ENCODE data around the gene OR51B6.
"Not testable (repeated sequence)": the region's sequence is repeated elsewhere in the genome, so short reads cannot be mapped to it uniquely, and the experiment has no call there.

DNA sequence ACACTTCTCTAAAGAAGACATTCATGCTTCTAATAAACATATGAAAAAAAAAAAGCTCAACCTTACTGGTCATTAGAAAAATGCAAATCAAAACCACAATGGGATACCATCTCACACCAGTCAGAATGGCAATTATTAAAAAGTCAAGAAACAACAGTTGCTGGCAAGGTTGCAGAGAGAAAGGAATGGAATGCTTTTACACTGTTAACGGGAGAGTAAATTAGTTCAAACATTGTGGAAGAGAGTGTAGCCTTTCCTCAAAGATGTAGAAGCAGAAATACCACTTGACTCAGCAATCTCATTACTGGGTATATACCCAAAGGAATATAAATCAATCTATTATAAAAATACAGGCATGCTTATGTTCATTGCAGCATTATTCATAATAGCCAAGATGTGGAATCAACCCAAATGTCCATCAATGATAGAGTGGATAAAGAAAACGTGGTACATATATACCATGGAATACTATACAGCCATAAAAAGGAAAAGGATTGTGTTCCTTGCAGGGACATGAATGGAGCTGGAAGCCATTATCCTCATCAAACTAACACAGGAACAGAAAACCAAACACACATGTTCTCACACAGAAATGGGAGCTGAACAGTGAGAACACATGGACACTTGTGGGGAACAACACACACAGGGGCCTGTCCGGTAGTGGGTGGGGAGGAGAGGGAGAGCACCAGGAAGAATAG, 37.8 kb upstream of the OR51B6 start:
- TF ChIP-seq, protein P1, sequence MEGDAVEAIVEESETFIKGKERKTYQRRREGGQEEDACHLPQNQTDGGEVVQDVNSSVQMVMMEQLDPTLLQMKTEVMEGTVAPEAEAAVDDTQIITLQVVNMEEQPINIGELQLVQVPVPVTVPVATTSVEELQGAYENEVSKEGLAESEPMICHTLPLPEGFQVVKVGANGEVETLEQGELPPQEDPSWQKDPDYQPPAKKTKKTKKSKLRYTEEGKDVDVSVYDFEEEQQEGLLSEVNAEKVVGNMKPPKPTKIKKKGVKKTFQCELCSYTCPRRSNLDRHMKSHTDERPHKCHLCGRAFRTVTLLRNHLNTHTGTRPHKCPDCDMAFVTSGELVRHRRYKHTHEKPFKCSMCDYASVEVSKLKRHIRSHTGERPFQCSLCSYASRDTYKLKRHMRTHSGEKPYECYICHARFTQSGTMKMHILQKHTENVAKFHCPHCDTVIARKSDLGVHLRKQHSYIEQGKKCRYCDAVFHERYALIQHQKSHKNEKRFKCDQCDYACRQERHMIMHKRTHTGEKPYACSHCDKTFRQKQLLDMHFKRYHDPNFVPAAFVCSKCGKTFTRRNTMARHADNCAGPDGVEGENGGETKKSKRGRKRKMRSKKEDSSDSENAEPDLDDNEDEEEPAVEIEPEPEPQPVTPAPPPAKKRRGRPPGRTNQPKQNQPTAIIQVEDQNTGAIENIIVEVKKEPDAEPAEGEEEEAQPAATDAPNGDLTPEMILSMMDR (IDR thresholded peaks at IDR 0.05) = not testable (repeated sequence)
- TF ChIP-seq, protein P2, sequence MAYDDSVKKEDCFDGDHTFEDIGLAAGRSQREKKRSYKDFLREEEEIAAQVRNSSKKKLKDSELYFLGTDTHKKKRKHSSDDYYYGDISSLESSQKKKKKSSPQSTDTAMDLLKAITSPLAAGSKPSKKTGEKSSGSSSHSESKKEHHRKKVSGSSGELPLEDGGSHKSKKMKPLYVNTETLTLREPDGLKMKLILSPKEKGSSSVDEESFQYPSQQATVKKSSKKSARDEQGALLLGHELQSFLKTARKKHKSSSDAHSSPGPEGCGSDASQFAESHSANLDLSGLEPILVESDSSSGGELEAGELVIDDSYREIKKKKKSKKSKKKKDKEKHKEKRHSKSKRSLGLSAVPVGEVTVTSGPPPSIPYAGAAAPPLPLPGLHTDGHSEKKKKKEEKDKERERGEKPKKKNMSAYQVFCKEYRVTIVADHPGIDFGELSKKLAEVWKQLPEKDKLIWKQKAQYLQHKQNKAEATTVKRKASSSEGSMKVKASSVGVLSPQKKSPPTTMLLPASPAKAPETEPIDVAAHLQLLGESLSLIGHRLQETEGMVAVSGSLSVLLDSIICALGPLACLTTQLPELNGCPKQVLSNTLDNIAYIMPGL (CRISPR knock-in tag; IDR thresholded peaks at IDR 0.05; ENCODE audit: borderline replicate concordance) = not testable (repeated sequence)
- TF ChIP-seq, protein P3, sequence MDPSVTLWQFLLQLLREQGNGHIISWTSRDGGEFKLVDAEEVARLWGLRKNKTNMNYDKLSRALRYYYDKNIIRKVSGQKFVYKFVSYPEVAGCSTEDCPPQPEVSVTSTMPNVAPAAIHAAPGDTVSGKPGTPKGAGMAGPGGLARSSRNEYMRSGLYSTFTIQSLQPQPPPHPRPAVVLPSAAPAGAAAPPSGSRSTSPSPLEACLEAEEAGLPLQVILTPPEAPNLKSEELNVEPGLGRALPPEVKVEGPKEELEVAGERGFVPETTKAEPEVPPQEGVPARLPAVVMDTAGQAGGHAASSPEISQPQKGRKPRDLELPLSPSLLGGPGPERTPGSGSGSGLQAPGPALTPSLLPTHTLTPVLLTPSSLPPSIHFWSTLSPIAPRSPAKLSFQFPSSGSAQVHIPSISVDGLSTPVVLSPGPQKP (IDR thresholded peaks at IDR 0.05; ENCODE audit: low read depth, low read length) = not testable (repeated sequence)
- not testable (repeated sequence) for TF ChIP-seq SMC3 (IDR thresholded peaks at IDR 0.05); EP300 (IDR thresholded peaks at IDR 0.05); POLR2A (IDR thresholded peaks at IDR 0.05; ENCODE audit: low read length); MYC (IDR thresholded peaks at IDR 0.05; ENCODE audit: borderline replicate concordance, low read length); JUNB (IDR thresholded peaks at IDR 0.05)
- TF ChIP-seq, protein P4, sequence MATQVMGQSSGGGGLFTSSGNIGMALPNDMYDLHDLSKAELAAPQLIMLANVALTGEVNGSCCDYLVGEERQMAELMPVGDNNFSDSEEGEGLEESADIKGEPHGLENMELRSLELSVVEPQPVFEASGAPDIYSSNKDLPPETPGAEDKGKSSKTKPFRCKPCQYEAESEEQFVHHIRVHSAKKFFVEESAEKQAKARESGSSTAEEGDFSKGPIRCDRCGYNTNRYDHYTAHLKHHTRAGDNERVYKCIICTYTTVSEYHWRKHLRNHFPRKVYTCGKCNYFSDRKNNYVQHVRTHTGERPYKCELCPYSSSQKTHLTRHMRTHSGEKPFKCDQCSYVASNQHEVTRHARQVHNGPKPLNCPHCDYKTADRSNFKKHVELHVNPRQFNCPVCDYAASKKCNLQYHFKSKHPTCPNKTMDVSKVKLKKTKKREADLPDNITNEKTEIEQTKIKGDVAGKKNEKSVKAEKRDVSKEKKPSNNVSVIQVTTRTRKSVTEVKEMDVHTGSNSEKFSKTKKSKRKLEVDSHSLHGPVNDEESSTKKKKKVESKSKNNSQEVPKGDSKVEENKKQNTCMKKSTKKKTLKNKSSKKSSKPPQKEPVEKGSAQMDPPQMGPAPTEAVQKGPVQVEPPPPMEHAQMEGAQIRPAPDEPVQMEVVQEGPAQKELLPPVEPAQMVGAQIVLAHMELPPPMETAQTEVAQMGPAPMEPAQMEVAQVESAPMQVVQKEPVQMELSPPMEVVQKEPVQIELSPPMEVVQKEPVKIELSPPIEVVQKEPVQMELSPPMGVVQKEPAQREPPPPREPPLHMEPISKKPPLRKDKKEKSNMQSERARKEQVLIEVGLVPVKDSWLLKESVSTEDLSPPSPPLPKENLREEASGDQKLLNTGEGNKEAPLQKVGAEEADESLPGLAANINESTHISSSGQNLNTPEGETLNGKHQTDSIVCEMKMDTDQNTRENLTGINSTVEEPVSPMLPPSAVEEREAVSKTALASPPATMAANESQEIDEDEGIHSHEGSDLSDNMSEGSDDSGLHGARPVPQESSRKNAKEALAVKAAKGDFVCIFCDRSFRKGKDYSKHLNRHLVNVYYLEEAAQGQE (IDR thresholded peaks at IDR 0.05) = not testable (repeated sequence)

All from A549 (cell line).